ENCODE measurements around the gene ANAPC5.
A peak's percentile ranks its signal among the peaks of the same experiment; 100 is the strongest.
"Not testable (repeated sequence)": the region's sequence is repeated elsewhere in the genome, so short reads cannot be mapped to it uniquely, and the experiment has no call there.

The ANAPC5 gene

GRCh38 chr12:121366063-121366459, 13.8 kb upstream of the ANAPC5 start:
- no peak for DNase-seq

GRCh38 chr12:121365416-121366062, 13.3 kb upstream of the ANAPC5 start:
- no peak for DNase-seq

DNA sequence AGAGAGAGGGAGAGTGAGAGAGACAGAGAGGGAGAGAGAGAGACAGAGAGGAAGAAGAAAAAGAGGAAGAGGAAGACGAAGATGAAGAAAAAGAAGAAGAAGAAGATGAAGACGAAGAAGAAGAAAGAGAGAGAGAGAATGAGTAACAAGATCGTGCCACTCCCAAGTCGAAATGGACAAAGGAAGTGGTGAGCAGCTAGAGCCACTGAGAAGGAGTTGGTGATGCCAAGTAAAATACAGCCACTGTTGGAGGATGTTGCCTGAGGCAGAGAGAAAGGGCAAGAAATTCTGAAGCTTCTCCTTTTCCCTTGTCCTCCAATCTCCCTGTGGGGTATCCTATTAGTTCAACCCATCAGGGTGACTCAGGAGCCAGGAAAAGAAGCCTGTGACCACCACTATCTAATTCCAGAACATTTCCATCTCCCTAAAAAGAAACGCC, 12.5 kb upstream of the ANAPC5 start:
- no peak for DNase-seq

DNA sequence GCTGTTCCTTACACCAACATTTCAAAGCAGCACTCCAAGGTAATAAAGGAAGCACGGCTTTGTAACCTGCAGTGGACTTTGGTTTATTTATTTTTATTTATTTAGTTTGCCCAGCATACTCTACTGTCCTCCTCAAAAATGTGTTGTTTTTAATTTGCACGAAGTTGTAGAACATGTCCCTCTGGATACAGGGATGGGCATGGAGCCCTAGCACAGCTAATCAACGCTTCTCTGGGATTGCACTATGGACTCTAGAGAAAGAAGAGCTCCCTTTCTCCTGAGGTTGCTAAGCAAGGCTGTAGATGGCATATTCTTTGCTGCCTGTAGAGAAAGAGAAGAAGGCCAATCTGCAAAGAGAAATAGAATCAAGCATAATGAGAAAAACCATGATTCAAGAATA, 5.9 kb upstream of the ANAPC5 start:
- DNase-seq: no peak

DNA sequence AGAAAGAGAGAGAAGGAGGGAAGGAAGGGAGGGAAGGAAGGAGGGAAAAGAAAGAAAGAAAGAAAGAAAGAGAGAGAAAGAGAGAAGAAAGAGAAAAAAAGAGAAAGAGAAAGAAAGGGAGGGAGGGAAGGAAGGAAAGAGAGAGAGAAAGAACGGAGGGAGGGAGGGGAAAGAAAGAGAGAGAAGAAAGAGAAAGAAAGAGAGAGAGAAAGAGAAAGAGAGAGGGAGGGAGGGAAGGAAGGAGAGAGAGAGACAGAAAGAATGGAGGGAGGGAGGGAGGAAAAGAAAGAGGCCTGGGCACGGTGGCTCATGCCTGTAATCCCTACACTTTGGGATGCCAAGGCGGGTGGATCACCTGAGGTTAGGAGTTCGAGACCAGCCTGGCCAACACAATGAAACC, 5.1 kb upstream of the ANAPC5 start:
- no peak for DNase-seq

DNA sequence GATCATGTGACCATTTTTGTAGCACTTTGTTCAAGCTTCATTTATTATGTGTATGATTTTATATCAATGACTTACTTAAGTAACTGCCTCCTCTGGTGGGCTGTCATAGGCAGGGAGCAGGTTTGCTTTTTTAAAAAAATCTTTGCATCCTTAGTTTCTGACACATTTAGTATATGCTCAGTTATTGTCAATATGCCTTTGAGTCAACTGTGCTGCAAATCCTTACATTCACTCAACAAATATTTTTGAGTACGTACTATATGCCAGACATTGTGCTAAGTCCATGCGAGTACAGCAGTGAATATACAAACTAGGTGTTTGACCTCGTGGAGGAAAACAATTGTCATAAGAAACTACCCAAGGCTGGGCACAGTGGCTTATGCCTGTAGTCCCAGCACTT, 4.4 kb upstream of the ANAPC5 start:
- DNase-seq: no peak

DNA sequence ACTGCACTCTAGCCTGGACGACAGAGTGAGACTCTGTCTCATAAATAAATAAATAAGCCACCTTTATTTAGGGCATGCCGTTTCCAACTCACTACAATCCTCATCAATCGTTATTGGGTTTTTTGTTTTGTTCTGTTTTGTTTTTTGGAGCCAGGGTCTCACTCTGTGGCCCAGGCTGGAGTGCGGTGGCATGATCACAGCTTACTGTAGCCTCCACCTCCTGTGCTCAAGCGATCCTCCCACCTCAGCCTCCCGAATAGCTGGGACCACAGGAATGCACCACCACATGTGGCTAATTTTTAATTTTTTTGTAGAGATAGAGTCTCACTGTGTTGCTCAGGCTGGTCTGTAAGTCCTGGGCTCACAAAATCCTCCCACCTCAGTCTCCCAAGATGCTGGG, 3.6 kb upstream of the ANAPC5 start:
- no peak for DNase-seq

DNA sequence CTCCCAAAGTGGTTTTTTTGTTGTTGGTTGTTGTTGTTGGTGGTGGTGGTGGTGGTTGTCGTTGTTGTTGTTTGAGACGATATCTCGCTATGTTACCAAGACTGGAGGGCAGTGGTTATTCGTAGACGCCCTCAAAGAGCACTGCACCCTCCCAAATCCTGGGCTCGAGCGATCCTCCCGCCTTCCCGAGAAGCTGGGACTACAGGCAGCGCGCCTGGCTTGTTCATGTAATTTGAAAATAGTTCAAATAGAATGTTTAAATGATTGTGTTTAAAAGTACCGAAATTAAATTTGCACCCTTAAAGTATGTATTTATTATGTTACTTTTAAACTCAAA, 439 bp upstream of the ANAPC5 start:
- DNase-seq: peak; percentile 72

GRCh38 chr12:121346747-121347146, 5.5 kb downstream of the ANAPC5 start:
- no peak for DNase-seq

- DNase-seq: no peak
Observed at GRCh38 chr12:121345151-121345815, 6.9 kb downstream of the ANAPC5 start.

DNA sequence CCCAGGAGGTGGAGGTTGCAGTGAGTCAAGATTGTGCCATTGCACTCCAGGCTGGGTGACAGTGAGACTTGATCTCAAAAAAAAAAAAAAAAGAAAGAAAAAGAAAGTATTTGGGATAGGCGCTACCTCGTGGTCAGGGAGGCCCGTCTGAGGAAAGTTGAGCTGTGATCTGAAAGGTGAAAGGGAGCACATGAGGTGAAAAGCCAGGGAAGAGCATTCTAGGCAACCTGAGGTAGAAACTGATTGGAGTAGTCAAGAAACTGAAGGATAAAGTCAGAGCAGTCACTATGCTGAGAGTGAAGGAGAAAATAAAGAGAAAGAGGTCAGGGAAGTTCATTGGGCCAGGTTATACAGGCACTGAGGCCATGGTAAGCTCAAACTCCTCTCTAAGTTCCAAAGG, 7.7 kb downstream of the ANAPC5 start:
- DNase-seq: no peak

DNA sequence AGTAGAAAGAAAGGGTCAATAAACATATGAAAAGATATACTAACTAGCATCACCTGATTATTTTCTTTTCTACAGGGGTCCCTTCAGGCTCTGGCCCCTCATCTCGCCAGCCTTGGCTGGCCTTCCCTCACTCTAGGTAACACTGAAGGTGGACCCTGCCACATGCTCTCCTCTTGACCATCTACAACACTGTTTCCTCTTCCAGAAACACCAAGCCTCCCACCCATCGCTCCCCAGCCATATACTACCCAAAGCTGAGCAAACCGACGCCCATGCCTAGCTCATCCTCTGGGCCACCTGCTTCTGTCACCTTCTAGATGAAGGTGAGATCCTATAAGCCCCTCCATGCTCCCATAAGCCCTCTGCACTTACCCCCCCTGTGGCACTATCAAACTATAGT, 14.8 kb downstream of the ANAPC5 start:
- no peak for DNase-seq

DNA sequence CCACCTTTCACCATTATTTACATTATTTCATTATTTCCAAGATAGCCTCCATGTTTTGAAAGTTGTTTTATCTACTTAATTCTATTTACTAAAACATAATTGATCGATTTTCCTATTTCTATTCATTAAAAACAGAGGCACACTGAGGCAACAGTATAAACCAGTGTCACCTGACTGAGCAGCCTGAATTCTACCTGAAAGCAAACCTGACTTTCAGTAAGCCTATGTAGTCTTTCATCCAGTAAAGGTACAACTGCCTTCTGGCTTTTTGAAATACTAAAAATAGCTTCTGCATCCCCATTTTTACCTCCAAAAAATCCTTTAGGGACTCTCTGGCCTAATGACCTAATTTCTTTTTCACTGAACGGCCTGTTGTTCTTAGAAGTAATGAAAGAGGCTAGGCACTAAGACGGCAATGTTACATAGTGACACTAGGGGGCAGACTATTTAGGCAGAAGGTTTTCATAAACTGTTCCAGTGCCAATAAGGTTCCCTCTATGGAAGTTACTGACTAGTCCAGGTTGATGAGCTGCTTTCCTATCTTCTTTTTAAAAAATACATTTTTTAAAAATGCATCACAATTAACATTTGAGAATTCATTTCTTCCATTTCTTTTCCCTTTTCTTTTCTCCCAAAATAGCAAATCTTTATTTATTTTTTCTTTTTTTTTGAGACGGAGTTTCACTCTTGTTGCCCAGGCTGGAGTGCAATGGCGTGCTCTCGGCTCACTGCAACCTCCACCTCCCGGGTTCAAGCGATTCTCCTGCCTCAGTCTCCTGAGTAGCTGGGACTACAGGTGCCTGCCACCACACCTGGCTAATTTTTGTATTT, 17.5 kb downstream of the ANAPC5 start:
- DNase-seq: peak; percentile 54

- DNase-seq: no peak
Observed at GRCh38 chr12:121333747-121334146, 18.5 kb downstream of the ANAPC5 start.

DNA sequence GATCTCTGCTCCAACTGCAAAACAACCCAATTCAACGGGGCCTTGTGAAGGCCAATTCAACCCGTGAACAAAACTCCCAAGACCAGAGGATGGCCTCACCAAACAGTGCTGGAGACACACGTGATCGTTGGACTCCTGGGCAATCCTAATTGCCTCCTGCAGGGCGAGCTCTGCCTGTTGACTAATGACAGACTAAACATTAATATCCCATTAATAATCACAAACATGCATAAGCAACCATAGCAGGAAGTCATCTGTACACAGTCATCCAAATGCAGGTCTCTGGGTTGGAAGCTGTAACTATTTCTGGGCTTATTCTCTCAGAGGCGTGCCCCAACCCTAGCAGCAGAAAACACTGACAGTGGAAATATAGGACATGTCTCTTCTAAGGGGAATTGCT, 21.0 kb downstream of the ANAPC5 start:
- no peak for DNase-seq

DNA sequence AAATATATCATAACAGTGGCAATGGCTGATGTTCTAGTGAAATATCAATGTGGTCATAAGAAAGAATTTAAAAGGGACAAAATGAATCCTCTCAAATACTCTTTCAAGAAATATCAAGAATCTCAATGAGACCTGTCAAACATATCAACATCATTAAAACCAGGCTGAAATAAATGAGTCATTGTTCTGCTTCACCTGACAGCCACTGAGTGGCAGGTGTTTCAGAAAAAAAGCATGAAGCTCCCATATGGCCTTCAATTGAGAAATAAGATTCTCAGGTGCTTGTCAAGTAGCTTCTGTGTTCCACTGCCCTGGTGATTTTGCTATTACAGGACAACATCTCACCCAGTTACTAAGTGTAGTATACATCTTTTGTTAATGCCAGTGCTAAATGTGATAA, 21.5 kb downstream of the ANAPC5 start:
- no peak for DNase-seq

GRCh38 chr12:121330195-121330594, 22.0 kb downstream of the ANAPC5 start:
- no peak for DNase-seq

DNA sequence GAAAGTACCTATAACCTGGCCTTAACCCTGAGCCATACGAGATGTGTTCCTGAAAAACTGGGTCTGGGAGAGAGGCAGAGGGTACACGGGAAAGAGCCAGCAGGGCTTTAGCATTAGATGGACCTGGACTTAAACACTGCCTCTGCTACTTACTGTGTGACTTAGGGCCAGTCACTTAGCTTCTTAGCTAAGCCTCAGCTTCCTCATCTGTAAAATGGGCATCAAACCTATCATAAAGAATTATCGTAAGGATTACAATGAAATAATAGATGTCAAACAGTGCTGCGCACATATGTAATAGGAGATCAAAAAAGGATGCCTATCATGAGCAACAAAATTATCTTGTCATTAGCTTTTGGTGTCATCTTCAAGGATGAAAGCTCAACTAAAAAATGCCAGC, 23.6 kb downstream of the ANAPC5 start:
- no peak for DNase-seq

DNA sequence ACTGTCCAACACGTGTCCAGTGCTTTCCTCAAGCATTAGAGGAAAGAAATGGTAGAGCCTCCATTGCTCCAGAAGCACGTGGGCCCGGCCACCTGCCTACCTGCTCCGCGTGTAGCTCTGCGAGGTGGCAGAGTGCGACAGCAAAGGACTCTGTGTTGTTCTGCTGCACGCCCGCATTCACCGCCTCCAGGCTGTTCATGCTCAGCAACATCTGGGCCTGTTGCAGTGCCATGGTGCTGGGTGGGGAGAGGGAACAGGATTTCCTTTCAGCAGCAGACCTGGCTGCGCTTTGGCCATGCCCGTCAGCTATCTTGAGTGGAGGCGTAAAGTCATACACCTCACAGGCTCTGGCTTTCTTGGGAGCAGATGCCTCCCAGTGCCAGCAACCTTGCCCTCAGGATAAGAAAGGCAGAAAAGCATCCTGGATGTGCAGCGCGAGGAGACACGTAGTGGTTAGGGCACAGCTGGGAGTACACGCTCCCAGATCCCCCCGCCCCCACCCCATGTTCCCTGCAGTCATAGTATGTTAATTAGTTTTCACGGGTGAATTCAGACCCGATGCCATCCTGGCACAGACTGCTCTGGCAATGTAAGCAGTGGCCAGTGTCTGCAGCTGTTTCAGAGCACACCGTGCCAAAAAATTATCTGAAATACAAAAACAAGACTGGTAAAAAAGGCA, 25.1 kb downstream of the ANAPC5 start:
- no peak for DNase-seq

DNA sequence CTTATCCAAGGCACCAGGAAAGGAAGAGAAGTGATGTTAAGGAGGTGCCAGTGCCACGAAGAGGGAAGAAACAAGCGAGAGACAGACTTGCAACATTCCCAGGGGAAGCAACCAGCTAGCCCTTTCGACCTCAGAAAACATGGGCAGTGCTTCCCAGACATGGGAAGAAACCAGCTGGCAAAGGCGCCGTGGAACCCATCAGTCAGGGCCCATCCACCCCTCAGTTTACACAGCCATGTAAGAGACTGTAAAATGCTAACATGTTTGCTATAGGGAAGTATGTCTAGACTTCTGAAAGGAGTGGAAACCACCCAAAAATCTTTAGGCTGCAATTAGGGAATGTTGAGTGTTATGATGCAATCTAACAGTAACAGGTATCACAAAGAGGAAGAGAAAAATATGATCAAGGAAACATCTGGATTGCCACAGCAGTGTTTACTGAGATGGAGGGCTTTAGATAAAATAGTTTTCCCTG, 26.3 kb downstream of the ANAPC5 start:
- DNase-seq: no peak

DNA sequence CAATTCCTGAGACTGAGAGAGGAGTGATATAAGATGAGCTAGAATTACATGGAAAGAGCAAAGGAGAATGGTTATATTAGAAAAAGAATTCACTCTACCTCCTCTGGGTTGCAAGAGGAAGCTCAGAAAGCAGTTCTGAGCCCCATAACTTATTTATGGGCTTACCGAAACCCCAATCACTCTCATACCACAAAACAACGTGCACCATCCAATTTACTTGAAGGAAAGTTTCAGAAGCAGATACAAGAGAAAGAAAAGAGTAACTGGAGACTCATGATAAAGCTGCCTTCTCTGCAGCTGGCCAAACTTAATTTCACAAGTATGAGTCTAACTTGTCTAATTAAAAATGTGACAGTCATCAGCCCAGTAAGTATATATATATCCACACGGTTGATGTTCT, 28.3 kb downstream of the ANAPC5 start:
- no peak for DNase-seq

GRCh38 chr12:121318121-121318520, 34.1 kb downstream of the ANAPC5 start:
- no peak for DNase-seq

DNA sequence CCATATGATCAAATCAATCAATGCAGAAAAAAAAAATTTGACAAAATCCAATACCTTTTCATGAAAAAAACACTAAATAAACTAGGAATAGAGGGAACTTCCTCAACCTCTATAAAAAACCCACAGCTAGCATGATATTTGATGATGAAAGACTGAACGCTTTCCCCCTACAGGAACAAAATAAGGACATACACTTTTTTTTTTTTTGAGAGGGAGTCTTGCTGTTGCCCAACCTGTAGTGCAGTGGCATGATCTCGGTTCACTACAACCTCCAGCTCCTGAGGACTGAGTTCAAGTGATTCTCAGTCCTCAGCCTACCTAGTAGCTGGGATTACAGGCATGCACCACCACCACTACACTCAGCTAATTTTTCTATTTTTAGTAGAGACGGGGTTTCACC, 37.8 kb downstream of the ANAPC5 start:
- DNase-seq: no peak

- DNase-seq: not testable (repeated sequence)
Observed at GRCh38 chr12:121310231-121310630, 42.0 kb downstream of the ANAPC5 start.
